ENCODE data around the gene SOX12.

SOX12 gene

GRCh38 chr20:290084-290831 is 35.1 kb upstream of the SOX12 start, which contains the start of gene C20orf96:
Gene C20orf96 (minus strand): TSS chr20:290750. CDS start chr20:290610, 140 bp downstream.
- H3K27ac ChIP-seq (ENCODE audit: low read length) = peak within 1 kb of the TSS; percentile 59

GRCh38 chr20:294602-295001 is 30.8 kb upstream of the SOX12 start:
- H3K9ac ChIP-seq (ENCODE audit: low read length) = no peak overlapping the region
- no peak overlapping the region for H3K27ac ChIP-seq (ENCODE audit: low read length)
- H3K9me3 ChIP-seq (ENCODE audit: control insufficient read depth, low read depth, low read length) = no peaks in the 10 kb centered on the region
- H3K4me3 ChIP-seq (ENCODE audit: low read length) = no peak overlapping the region
- peaks cover 17% of the 10 kb centered on the region for H3K4me1 ChIP-seq (ENCODE audit: control insufficient read depth, low read depth, low read length)
- H3K36me3 ChIP-seq (ENCODE audit: control insufficient read depth, low read depth, low read length) = peaks cover 2% of the 10 kb centered on the region
- peaks cover 35% of the 10 kb centered on the region for H3K27me3 ChIP-seq (ENCODE audit: control insufficient read depth, insufficient read depth, low read length)

More at GRCh38 chr20:290084-290831, 35.1 kb upstream of the SOX12 start, which contains the start of gene C20orf96:
- Histone ChIP-seq H3K36me3 (ENCODE audit: control insufficient read depth, low read depth, low read length) (no peaks in the 10 kb centered on the region), H3K9ac (ENCODE audit: low read length) (peak within 1 kb of the TSS; percentile 87), H3K4me1 (ENCODE audit: control insufficient read depth, low read depth, low read length) (peaks cover 10% of the 10 kb centered on the region), H3K9me3 (ENCODE audit: control insufficient read depth, low read depth, low read length) (no peaks in the 10 kb centered on the region), H3K4me3 (ENCODE audit: low read length) (peak within 1 kb of the TSS; percentile 96), H3K27me3 (ENCODE audit: control insufficient read depth, insufficient read depth, low read length) (peaks cover 18% of the 10 kb centered on the region)

GRCh38 chr20:295804-296203 is 29.5 kb upstream of the SOX12 start:
- H3K27me3 ChIP-seq (ENCODE audit: control insufficient read depth, insufficient read depth, low read length) = peaks cover 35% of the 10 kb centered on the region

DNA sequence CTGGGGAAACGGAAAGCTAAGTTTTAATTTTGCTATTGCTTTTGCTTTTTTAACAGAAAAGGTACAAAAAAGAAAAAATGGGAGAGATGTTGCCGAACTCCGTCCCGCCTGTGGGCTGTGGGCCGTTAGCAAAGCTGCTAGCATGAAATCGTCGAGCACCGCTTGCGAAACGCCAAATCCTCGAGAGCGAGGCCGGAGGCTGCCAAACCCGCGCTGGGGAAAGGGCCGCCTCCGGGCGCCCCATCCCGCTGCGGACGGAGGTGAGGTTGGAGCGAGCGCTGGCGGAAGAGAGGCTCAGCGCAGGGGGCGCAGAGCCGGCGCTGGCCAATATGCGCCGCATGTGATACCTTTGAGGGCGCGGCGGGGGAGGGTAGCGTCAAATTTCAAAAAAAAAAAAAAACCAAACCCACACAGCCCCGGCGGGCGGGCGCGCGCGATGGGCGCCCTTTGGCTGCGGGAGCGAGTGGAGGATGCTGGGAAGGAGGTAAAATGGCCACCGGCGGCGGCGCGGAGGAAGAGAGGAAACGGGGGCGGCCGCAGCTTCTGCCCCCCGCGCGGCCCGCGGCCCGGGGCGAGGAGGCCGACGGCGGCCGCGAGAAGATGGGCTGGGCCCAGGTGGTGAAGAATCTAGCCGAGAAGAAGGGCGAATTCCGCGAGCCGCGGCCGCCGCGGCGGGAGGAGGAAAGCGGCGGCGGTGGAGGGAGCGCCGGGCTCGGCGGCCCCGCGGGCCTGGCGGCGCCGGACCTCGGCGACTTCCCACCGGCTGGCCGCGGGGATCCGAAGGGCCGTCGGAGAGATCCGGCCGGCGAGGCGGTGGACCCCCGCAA is 28.0 kb upstream of the SOX12 start, which contains the start of gene ZCCHC3:
ZCCHC3 (plus strand) TSS at position 473 of the 827 bp plus-strand sequence; CDS start at position 490, 17 bp downstream.
- peaks cover 33% of the 10 kb centered on the region for H3K4me1 ChIP-seq (ENCODE audit: control insufficient read depth, low read depth, low read length)
- H3K27ac ChIP-seq (ENCODE audit: low read length) = peak within 1 kb of the TSS; percentile 90
- H3K9me3 ChIP-seq (ENCODE audit: control insufficient read depth, low read depth, low read length) = no peaks in the 10 kb centered on the region
- H3K4me3 ChIP-seq (ENCODE audit: low read length) = peak within 1 kb of the TSS; percentile 92
- H3K36me3 ChIP-seq (ENCODE audit: control insufficient read depth, low read depth, low read length) = peaks cover 5% of the 10 kb centered on the region
- H3K9ac ChIP-seq (ENCODE audit: low read length) = peak within 1 kb of the TSS; percentile 89
- peaks cover 28% of the 10 kb centered on the region for H3K27me3 ChIP-seq (ENCODE audit: control insufficient read depth, insufficient read depth, low read length)

More at GRCh38 chr20:295804-296203, 29.5 kb upstream of the SOX12 start:
- no peak overlapping the region for H3K9ac ChIP-seq (ENCODE audit: low read length)
- H3K36me3 ChIP-seq (ENCODE audit: control insufficient read depth, low read depth, low read length) = peaks cover 5% of the 10 kb centered on the region
- no peak overlapping the region for H3K27ac ChIP-seq (ENCODE audit: low read length)
- no peaks in the 10 kb centered on the region for H3K9me3 ChIP-seq (ENCODE audit: control insufficient read depth, low read depth, low read length)
- H3K4me1 ChIP-seq (ENCODE audit: control insufficient read depth, low read depth, low read length) = peaks cover 24% of the 10 kb centered on the region
- H3K4me3 ChIP-seq (ENCODE audit: low read length) = no peak overlapping the region

DNA sequence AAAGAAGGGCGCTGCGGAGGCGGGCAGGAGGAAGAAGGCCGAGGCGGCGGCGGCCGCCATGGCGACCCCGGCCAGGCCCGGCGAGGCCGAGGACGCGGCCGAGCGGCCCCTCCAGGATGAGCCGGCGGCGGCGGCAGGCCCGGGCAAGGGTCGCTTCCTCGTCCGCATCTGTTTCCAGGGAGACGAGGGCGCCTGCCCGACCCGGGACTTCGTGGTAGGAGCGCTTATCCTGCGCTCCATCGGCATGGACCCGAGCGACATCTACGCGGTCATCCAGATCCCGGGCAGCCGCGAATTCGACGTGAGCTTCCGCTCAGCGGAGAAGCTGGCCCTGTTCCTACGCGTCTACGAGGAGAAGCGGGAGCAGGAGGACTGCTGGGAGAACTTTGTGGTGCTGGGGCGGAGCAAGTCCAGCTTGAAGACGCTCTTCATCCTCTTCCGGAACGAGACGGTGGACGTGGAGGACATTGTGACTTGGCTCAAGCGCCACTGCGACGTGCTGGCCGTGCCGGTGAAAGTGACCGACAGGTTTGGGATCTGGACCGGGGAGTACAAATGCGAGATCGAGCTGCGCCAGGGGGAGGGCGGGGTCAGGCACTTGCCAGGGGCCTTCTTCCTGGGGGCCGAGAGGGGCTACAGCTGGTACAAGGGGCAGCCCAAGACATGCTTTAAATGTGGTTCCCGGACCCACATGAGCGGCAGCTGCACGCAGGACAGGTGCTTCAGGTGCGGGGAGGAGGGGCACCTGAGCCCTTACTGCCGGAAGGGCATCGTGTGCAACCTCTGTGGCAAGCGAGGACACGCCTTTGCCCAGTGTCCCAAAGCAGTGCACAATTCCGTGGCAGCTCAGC is 27.2 kb upstream of the SOX12 start:
- Histone ChIP-seq H3K27me3 (ENCODE audit: control insufficient read depth, insufficient read depth, low read length) (peaks cover 23% of the 10 kb centered on the region), H3K4me1 (ENCODE audit: control insufficient read depth, low read depth, low read length) (peaks cover 41% of the 10 kb centered on the region), H3K36me3 (ENCODE audit: control insufficient read depth, low read depth, low read length) (peaks cover 5% of the 10 kb centered on the region), H3K9ac (ENCODE audit: low read length) (peak overlapping the region; percentile 89), H3K4me3 (ENCODE audit: low read length) (peak overlapping the region; percentile 92), H3K27ac (ENCODE audit: low read length) (peak overlapping the region; percentile 90), H3K9me3 (ENCODE audit: control insufficient read depth, low read depth, low read length) (no peaks in the 10 kb centered on the region)

DNA sequence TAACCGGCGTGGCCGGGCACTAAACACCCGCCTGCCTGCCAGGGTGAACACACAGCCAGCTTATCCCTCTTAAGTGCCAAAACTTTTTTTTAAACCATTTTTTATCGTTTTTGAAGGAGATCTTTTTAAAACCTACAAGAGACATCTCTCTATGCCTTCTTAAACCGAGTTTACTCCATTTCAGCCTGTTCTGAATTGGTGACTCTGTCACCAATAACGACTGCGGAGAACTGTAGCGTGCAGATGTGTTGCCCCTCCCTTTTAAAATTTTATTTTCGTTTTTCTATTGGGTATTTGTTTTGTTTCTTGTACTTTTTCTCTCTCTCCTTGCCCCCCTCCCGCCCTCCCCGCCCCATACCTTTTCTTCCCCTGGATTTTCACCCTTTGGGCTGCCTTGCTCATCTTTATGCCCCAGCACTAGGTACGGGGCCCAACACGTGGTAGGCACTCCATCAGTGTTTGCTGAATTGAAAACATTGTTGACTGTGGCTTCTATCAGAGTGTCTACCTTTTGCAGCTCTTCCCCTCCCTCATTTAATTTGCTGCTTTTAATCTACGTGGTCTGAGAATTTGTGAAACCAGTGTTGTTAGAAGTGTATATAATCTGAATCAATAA is 26.5 kb upstream of the SOX12 start:
- peaks cover 5% of the 10 kb centered on the region for H3K36me3 ChIP-seq (ENCODE audit: control insufficient read depth, low read depth, low read length)
- H3K4me3 ChIP-seq (ENCODE audit: low read length) = peak overlapping the region; percentile 92
- H3K27ac ChIP-seq (ENCODE audit: low read length) = no peak overlapping the region
- H3K27me3 ChIP-seq (ENCODE audit: control insufficient read depth, insufficient read depth, low read length) = peaks cover 23% of the 10 kb centered on the region
- H3K9ac ChIP-seq (ENCODE audit: low read length) = peak overlapping the region; percentile 89
- H3K4me1 ChIP-seq (ENCODE audit: control insufficient read depth, low read depth, low read length) = peaks cover 42% of the 10 kb centered on the region
- H3K9me3 ChIP-seq (ENCODE audit: control insufficient read depth, low read depth, low read length) = no peaks in the 10 kb centered on the region

GRCh38 chr20:300345-300990 is 24.9 kb upstream of the SOX12 start:
- H3K9me3 ChIP-seq (ENCODE audit: control insufficient read depth, low read depth, low read length) = no peaks in the 10 kb centered on the region
- peaks cover 42% of the 10 kb centered on the region for H3K4me1 ChIP-seq (ENCODE audit: control insufficient read depth, low read depth, low read length)
- H3K27ac ChIP-seq (ENCODE audit: low read length) = peak overlapping the region; percentile 76
- H3K27me3 ChIP-seq (ENCODE audit: control insufficient read depth, insufficient read depth, low read length) = peaks cover 14% of the 10 kb centered on the region
- H3K36me3 ChIP-seq (ENCODE audit: control insufficient read depth, low read depth, low read length) = peaks cover 5% of the 10 kb centered on the region
- H3K4me3 ChIP-seq (ENCODE audit: low read length) = peak overlapping the region; percentile 92
- H3K9ac ChIP-seq (ENCODE audit: low read length) = peak overlapping the region; percentile 30

DNA sequence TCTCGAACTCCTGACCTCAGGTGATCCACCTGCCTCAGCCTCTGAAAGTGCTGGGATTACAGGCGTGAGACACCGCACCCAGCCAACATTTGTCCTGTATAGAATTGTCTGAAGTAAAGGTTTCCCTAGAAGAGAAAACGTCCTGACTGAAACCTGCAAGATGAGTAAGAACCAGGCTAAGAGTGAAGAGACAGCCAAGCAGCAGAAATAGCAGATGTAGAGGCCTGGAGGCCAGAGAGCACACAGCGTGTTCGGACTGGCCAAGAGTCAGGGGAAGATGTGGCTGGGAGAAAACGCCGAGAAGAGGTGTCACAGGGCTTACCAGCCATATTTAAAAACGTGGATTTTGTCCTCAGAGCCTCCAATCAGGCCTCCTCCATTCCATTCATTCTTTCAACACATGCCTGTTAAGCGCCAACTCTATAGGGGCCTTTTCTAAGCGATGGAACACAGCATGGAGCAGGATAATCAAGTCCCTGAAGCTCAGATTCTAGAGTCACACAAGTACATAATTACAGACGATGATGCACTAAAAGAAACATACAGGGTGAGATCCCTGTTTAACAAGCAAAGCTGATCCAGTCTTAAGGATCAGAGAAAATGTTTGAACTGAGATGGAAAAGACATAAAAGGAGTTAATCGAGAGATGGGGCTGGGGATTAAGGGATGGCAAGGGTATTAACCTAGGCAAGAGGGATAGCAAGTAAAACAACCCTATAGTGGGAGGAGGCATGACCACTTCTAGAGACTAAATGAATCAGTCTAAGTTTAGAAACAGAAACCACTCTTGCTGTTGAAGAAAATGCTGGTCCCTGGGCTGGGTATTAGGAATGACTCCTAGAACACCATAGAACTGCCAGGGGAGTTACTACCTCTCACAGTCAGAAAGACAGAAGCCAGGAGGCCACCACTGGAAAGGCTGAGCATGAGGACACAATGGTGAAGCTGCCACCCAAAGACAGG is 23.2 kb upstream of the SOX12 start:
- H3K4me1 ChIP-seq (ENCODE audit: control insufficient read depth, low read depth, low read length) = peaks cover 38% of the 10 kb centered on the region
- H3K9me3 ChIP-seq (ENCODE audit: control insufficient read depth, low read depth, low read length) = no peaks in the 10 kb centered on the region
- peaks cover 5% of the 10 kb centered on the region for H3K36me3 ChIP-seq (ENCODE audit: control insufficient read depth, low read depth, low read length)
- H3K27ac ChIP-seq (ENCODE audit: low read length) = no peak overlapping the region
- H3K4me3 ChIP-seq (ENCODE audit: low read length) = no peak overlapping the region
- H3K9ac ChIP-seq (ENCODE audit: low read length) = no peak overlapping the region
- H3K27me3 ChIP-seq (ENCODE audit: control insufficient read depth, insufficient read depth, low read length) = no peaks in the 10 kb centered on the region

DNA sequence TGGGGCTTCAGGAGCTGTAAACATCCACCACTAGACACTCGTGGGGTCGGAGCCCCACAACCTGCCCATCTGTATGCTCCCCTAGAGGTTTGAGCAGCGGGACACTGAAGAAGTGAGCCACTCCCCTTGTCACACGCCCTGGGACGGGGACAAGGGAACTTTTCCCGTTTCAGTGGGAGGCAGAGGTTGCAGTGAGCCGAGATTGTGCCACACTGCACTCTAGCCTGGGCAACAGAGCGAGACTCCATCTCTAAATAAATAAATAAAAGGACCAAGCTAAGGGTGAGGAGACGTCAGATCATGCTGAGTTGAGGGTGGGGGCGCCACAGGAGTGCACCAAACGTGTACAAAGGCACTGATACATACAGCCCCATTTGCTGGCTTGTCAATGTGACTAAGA is 19.6 kb upstream of the SOX12 start:
- Histone ChIP-seq H3K9me3 (ENCODE audit: control insufficient read depth, low read depth, low read length) (no peaks in the 10 kb centered on the region), H3K4me3 (ENCODE audit: low read length) (no peak overlapping the region), H3K4me1 (ENCODE audit: control insufficient read depth, low read depth, low read length) (peaks cover 42% of the 10 kb centered on the region), H3K27me3 (ENCODE audit: control insufficient read depth, insufficient read depth, low read length) (no peaks in the 10 kb centered on the region), H3K36me3 (ENCODE audit: control insufficient read depth, low read depth, low read length) (no peaks in the 10 kb centered on the region), H3K9ac (ENCODE audit: low read length) (no peak overlapping the region), H3K27ac (ENCODE audit: low read length) (no peak overlapping the region)
